Suprapubic skin (tissue), 4 donors: Measurements from ENCODE around the gene UNC119B. TPM values are rescaled to one million over a fixed set of nuclear protein-coding genes. Genes with fewer than 3 reads are reported as not detected.

Experiments used
- DNase-seq, 2 donors: peaks; one replicate each; pipeline ENCODE4 v3.0.0-alpha.2; 2019; ENCODE audit warnings: low spot score in 2 of 2
- H3K27ac ChIP-seq: fragments of 200-600 bp; sonication (generic); one replicate; pipeline ENCODE4 v1.5.1; 2019
- H3K27me3 ChIP-seq: fragments of 200-600 bp; sonication (generic); one replicate; pipeline ENCODE4 v1.5.1; 2019
- H3K36me3 ChIP-seq: fragments of 200-600 bp; sonication (generic); one replicate; pipeline ENCODE4 v1.5.1; 2019
- H3K4me1 ChIP-seq: fragments of 200-600 bp; sonication (generic); one replicate; pipeline ENCODE4 v1.5.1; 2019
- H3K4me3 ChIP-seq: fragments of 200-600 bp; sonication (generic); one replicate; pipeline ENCODE4 v1.5.1; 2019; ENCODE audit warnings: mild to moderate bottlenecking
- H3K9me3 ChIP-seq: fragments of 200-600 bp; sonication (generic); one replicate; pipeline ENCODE4 v1.5.1; 2019
- CTCF ChIP-seq, 2 donors: fragments of 200-600 bp in 1 of 2; fragments of 450-650 bp in 1 of 2; sonication (generic) in 1 of 2; IDR thresholded peaks; one replicate each; pipeline ENCODE4 v1.5.1; 2016 to 2019; ENCODE audit warnings: antibody characterized with exemption in 2 of 2, mild to moderate bottlenecking in 1 of 2, moderate library complexity in 1 of 2
- EP300 ChIP-seq: sonication (generic); formaldehyde crosslinking; IDR thresholded peaks from one replicate; pipeline ENCODE4 v1.6.1; 2017; ENCODE audit warnings: antibody characterized with exemption
- POLR2A ChIP-seq, 2 donors: fragments of 450-650 bp; IDR thresholded peaks; one replicate each; pipeline ENCODE4 v1.6.1; 2017; ENCODE audit warnings: antibody characterized with exemption in 2 of 2, mild to moderate bottlenecking in 2 of 2, moderate library complexity in 2 of 2
- POLR2AphosphoS5 ChIP-seq, 3 donors: sonication (generic); formaldehyde crosslinking; IDR thresholded peaks; one replicate each; pipeline ENCODE4 v1.6.1; 2017; ENCODE audit warnings: antibody characterized with exemption in 3 of 3
- WGBS: methylation state at CpG from one replicate; pipeline ENCODE4 v1.1.5; 2018; 5-methylcytosine and 5-hydroxymethylcytosine counted together
- total RNA-seq, 4 donors: library from RNA; depleted of rRNA; stranded (reverse); fragments of >200 nt; gene quantifications; one replicate each; pipeline ENCODE4 v1.1.0, GENCODE V29; 2016

Gene UNC119B
- 10 to 100 TPM; 14.2 to 27.6 (median 19.3) TPM for total RNA-seq

GRCh38 chr12:120710031-120710804 is at the start of gene UNC119B:
Gene UNC119B (plus strand): TSS chr12:120710458. CDS start chr12:120710475, 17 bp downstream.
- no peak for TF ChIP-seq POLR2A (IDR thresholded peaks at IDR 0.05)
- Histone ChIP-seq H3K4me3 (peak within 1 kb of the TSS; percentile 96), H3K36me3 (peaks cover 19% of the 10 kb centered on the region), H3K27me3 (no peaks in the 10 kb centered on the region), H3K9me3 (no peaks in the 10 kb centered on the region), H3K4me1 (peaks cover 28% of the 10 kb centered on the region), H3K27ac (peak within 1 kb of the TSS; percentile 78)
- WGBS = 4% methylated on average over 5 of the region's 76 CpGs
- peak; percentile 78 to 84 for DNase-seq

DNA sequence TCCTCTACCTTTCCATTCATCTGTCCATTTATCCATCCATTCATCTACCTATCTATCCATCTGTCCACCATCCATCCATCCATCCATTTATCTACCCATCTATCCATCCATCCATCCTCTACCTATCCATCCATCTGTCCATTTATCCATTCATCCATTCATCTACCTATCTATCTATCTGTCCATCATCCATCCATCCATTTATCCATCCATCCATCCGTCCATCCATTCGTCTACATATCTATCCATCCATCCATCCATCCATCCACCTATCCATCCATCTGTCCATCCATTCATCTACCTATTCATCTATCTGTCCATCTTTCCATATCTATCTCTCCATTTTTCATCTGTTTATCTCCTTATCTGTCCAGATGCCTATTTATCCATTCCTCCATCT is 48.8 kb upstream of the UNC119B start:
- DNase-seq = no peak
- 73% methylated on average over 2 of the region's 2 CpGs for WGBS
- no peak overlapping the region for H3K27ac ChIP-seq
- TF ChIP-seq EP300 = no peak
- no peaks in the 10 kb centered on the region for H3K9me3 ChIP-seq
- no peak overlapping the region for H3K4me3 ChIP-seq
- H3K4me1 ChIP-seq = no peaks in the 10 kb centered on the region
- H3K27me3 ChIP-seq = no peaks in the 10 kb centered on the region
- no peaks in the 10 kb centered on the region for H3K36me3 ChIP-seq

DNA sequence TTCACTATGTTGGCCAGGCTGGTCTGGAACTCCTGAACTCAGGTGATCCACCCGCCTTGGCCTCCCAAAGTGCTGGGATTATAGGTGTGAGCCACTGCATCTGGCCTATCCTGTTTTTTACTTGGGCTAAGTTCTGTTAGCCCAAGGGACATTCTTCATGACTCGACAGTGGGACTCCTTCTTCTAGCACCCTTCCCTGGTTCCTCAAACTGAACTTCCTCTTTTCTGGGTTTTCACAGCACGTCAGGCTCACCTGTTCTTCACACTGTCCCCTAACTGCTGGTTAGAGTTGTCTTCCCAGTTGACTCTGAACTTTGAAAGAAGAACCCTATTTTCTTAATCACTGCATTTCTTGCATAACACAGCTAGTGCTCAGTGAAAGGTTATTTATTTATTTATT is 47.4 kb upstream of the UNC119B start:
- Histone ChIP-seq H3K36me3 (no peaks in the 10 kb centered on the region), H3K4me1 (no peaks in the 10 kb centered on the region), H3K9me3 (no peaks in the 10 kb centered on the region), H3K27ac (no peak overlapping the region), H3K27me3 (no peaks in the 10 kb centered on the region), H3K4me3 (no peak overlapping the region)
- DNase-seq = no peak
- TF ChIP-seq EP300 (no peak), POLR2A (IDR thresholded peaks at IDR 0.05) (no peak), CTCF (IDR thresholded peaks at IDR 0.05) (no peak), POLR2AphosphoS5 (IDR thresholded peaks at IDR 0.05) (no peak)
- WGBS = 78% methylated on average over 2 of the region's 3 CpGs

DNA sequence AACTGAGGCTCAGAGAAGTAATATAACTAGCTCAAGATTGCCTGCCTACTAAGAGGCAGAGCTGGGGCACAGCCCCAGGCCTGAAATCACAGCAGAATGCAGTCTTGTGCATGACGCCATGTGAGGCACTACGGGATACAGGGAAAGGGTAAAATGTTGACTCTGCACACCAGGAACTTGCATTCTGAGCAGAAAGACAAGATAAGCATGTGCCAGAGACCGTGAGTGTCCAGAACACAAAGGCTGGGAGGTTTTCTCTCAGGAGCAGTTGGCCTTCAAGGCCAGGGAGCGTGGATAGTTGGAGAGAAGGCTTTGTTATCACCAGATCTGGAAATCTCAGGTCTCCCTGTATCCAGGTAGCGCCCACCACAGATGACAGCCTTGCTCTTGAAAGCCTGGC is 46.5 kb upstream of the UNC119B start:
- Histone ChIP-seq H3K27ac (no peak overlapping the region), H3K36me3 (no peaks in the 10 kb centered on the region), H3K4me3 (no peak overlapping the region), H3K9me3 (no peaks in the 10 kb centered on the region), H3K27me3 (no peaks in the 10 kb centered on the region), H3K4me1 (no peaks in the 10 kb centered on the region)
- TF ChIP-seq CTCF (IDR thresholded peaks at IDR 0.05) = no peak
- no peak for TF ChIP-seq POLR2A (IDR thresholded peaks at IDR 0.05)
- no peak for TF ChIP-seq EP300
- no peak for TF ChIP-seq POLR2AphosphoS5 (IDR thresholded peaks at IDR 0.05)
- 95% methylated on average over 5 of the region's 5 CpGs for WGBS
- no peak for DNase-seq

GRCh38 chr12:120666571-120667390 is 43.5 kb upstream of the UNC119B start:
- H3K27ac ChIP-seq = no peak overlapping the region
- 93% methylated on average over 25 of the region's 34 CpGs for WGBS
- H3K4me3 ChIP-seq = no peak overlapping the region
- DNase-seq = no peak
- no peaks in the 10 kb centered on the region for H3K9me3 ChIP-seq
- peaks cover 3% of the 10 kb centered on the region for H3K4me1 ChIP-seq
- TF ChIP-seq CTCF (IDR thresholded peaks at IDR 0.05) = no peak
- TF ChIP-seq POLR2AphosphoS5 (IDR thresholded peaks at IDR 0.05) = no peak
- no peak for TF ChIP-seq POLR2A (IDR thresholded peaks at IDR 0.05)
- no peak for TF ChIP-seq EP300
- no peaks in the 10 kb centered on the region for H3K27me3 ChIP-seq
- H3K36me3 ChIP-seq = no peaks in the 10 kb centered on the region
